ENCODE results near the gene CLIC6. TPM values are rescaled to one million over a fixed set of nuclear protein-coding genes. Genes with fewer than 3 reads are reported as not detected.

Gene CLIC6
- total and polyA plus RNA-seq, 2 donors from 2014 or later = 2.1 to 10.1 TPM

- intact Hi-C loops (cut with DNase I) = no loop called here
Measured at GRCh38 chr21:34726627-34727337, 58.0 kb downstream of the CLIC6 start.

GRCh38 chr21:34728479-34728878, 59.7 kb downstream of the CLIC6 start:
- TF ChIP-seq CTCF (IDR thresholded peaks at IDR 0.05; ENCODE audit: borderline replicate concordance, extremely low read depth, insufficient read depth) = no peak
- Histone ChIP-seq H3K27ac (ENCODE audit: low read depth in 2 of 2, low read length in 2 of 2) (no peak overlapping the region), H3K36me3 (ENCODE audit: control insufficient read depth in 2 of 3, insufficient read depth in 3 of 3, low read length in 3 of 3) (no peaks in the 10 kb centered on the region), H3K4me1 (ENCODE audit: control insufficient read depth in 2 of 3, insufficient read depth in 2 of 3, low read depth in 1 of 3, low read length in 3 of 3) (no peaks in the 10 kb centered on the region), H3K4me3 (ENCODE audit: low read length in 3 of 3) (no peak overlapping the region), H3K9ac (ENCODE audit: low read length in 3 of 3) (no peak overlapping the region), H3K27me3 (ENCODE audit: control insufficient read depth, insufficient read depth, low read length) (no peaks in the 10 kb centered on the region), H3K9me3 (ENCODE audit: control insufficient read depth in 2 of 3, insufficient read depth in 1 of 3, low read length in 3 of 3) (no peaks in the 10 kb centered on the region)
- FAIRE-seq (no peak), DNase-seq (no peak)
- intact Hi-C loops (cut with DNase I) = no loop called here

More at GRCh38 chr21:34726627-34727337, 58.0 kb downstream of the CLIC6 start:
- Histone ChIP-seq H3K27me3 (ENCODE audit: control insufficient read depth, insufficient read depth, low read length) (no peaks in the 10 kb centered on the region), H3K9me3 (ENCODE audit: control insufficient read depth in 2 of 3, insufficient read depth in 1 of 3, low read length in 3 of 3) (no peaks in the 10 kb centered on the region), H3K9ac (ENCODE audit: low read length in 3 of 3) (no peak overlapping the region), H3K4me1 (ENCODE audit: control insufficient read depth in 2 of 3, insufficient read depth in 2 of 3, low read depth in 1 of 3, low read length in 3 of 3) (no peaks in the 10 kb centered on the region), H3K36me3 (ENCODE audit: control insufficient read depth in 2 of 3, insufficient read depth in 3 of 3, low read length in 3 of 3) (no peaks in the 10 kb centered on the region), H3K27ac (ENCODE audit: low read depth in 2 of 2, low read length in 2 of 2) (no peak overlapping the region), H3K4me3 (ENCODE audit: low read length in 3 of 3) (no peak overlapping the region)
- no peak for TF ChIP-seq CTCF (IDR thresholded peaks at IDR 0.05; ENCODE audit: borderline replicate concordance, extremely low read depth, insufficient read depth)
- DNase-seq (no peak), FAIRE-seq (no peak)

DNA sequence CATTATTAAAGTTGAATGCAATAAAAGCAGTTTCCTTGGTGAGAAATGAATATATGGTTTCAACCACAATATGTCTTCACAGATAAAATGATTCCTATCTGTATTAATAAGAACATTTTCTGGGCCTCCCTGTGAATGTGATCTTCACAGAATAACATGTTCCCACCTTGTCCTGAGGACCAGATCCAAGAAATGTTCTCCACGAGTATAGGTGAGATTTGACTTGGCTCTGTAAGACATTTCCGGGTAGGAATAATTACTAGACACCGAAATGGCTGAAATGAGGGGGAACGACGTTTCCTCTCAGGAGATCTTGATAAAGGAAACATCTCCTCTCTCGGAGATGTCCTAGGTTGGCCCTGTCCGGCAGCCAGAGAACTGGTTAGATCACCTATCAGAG, 61.4 kb downstream of the CLIC6 start:
- intact Hi-C loops (cut with DNase I) = no loop called here
- FAIRE-seq (no peak), DNase-seq (no peak)
- TF ChIP-seq CTCF (IDR thresholded peaks at IDR 0.05; ENCODE audit: borderline replicate concordance, extremely low read depth, insufficient read depth) = no peak
- no peaks in the 10 kb centered on the region for H3K9me3 ChIP-seq (ENCODE audit: control insufficient read depth in 2 of 3, insufficient read depth in 1 of 3, low read length in 3 of 3)
- H3K4me3 ChIP-seq (ENCODE audit: low read length in 3 of 3) = no peak overlapping the region
- H3K9ac ChIP-seq (ENCODE audit: low read length in 3 of 3) = no peak overlapping the region
- no peaks in the 10 kb centered on the region for H3K27me3 ChIP-seq (ENCODE audit: control insufficient read depth, insufficient read depth, low read length)
- no peaks in the 10 kb centered on the region for H3K36me3 ChIP-seq (ENCODE audit: control insufficient read depth in 2 of 3, insufficient read depth in 3 of 3, low read length in 3 of 3)
- H3K27ac ChIP-seq (ENCODE audit: low read depth in 2 of 2, low read length in 2 of 2) = no peak overlapping the region
- H3K4me1 ChIP-seq (ENCODE audit: control insufficient read depth in 2 of 3, insufficient read depth in 2 of 3, low read depth in 1 of 3, low read length in 3 of 3) = no peaks in the 10 kb centered on the region
